Choroid plexus epithelial cell (primary cell): Measurements from ENCODE around the gene KCNC1.

Experiments
- DNase-seq: peaks from one replicate; pipeline ENCODE4 v3.0.0-alpha.2; 2010; ENCODE audit warnings: low read depth
- H3K4me3 ChIP-seq: 2 replicates; pipeline ENCODE4 v1.5.1; 2011; ENCODE audit warnings: low read depth, mild to moderate bottlenecking, control low read depth, low read length, moderate library complexity
- CTCF ChIP-seq: conservative IDR thresholded peaks from 2 replicates; pipeline ENCODE4 v1.5.1; 2011; ENCODE audit warnings: low read depth, mild to moderate bottlenecking, control low read depth, inconsistent platforms, low read length, moderate library complexity

The KCNC1 gene

GRCh38 chr11:17744151-17744940 lies 9.8 kb downstream of the KCNC1 start:
- no peak overlapping the region for H3K4me3 ChIP-seq
- no peak for TF ChIP-seq CTCF
- no peak for DNase-seq

GRCh38 chr11:17745023-17745772 lies 10.6 kb downstream of the KCNC1 start:
- no peak for DNase-seq
- H3K4me3 ChIP-seq = no peak overlapping the region
- no peak for TF ChIP-seq CTCF

GRCh38 chr11:17746096-17746495 lies 11.5 kb downstream of the KCNC1 start:
- no peak for DNase-seq
- no peak overlapping the region for H3K4me3 ChIP-seq
- no peak for TF ChIP-seq CTCF

- no peak overlapping the region for H3K4me3 ChIP-seq
- no peak for DNase-seq
- TF ChIP-seq CTCF = no peak
These were observed 12.8 kb downstream of the KCNC1 start for GRCh38 chr11:17747131-17747955.

GRCh38 chr11:17748044-17748443 lies 13.5 kb downstream of the KCNC1 start:
- no peak for DNase-seq
- TF ChIP-seq CTCF = no peak
- H3K4me3 ChIP-seq = no peak overlapping the region

- DNase-seq = no peak
- TF ChIP-seq CTCF = no peak
- no peak overlapping the region for H3K4me3 ChIP-seq
These were observed 14.5 kb downstream of the KCNC1 start for GRCh38 chr11:17748761-17749721.
